NT2/D1 (cell line): ENCODE data around the gene UQCRHL.

ENCODE experiments used
- DNase-seq: peaks from one replicate; pipeline ENCODE4 v3.0.0-alpha.2; 2011; ENCODE audit warnings: low read depth, low spot score
- H3K27me3 ChIP-seq: 2 replicates; pipeline ENCODE4 v1.6.0; 2011; ENCODE audit warnings: mild to moderate bottlenecking; ENCODE audit not compliant: insufficient read length, insufficient read depth
- H3K36me3 ChIP-seq: 2 replicates; pipeline ENCODE4 v1.6.1; 2011; ENCODE audit warnings: mild to moderate bottlenecking, low read length, mixed read lengths; ENCODE audit not compliant: insufficient read depth, insufficient read length
- H3K4me1 ChIP-seq: 2 replicates; pipeline ENCODE4 v1.5.1; 2011; ENCODE audit not compliant: insufficient read depth, insufficient read length
- H3K4me3 ChIP-seq: 2 replicates; pipeline ENCODE4 v1.5.1; 2011; ENCODE audit warnings: low read depth; ENCODE audit not compliant: insufficient read length
- H3K9ac ChIP-seq: 2 replicates; pipeline ENCODE4 v1.6.0; 2011; ENCODE audit warnings: low read depth; ENCODE audit not compliant: insufficient read length
- H3K9me3 ChIP-seq: 2 replicates; pipeline ENCODE4 v1.5.1; 2011; ENCODE audit warnings: mild to moderate bottlenecking, low read length; ENCODE audit not compliant: insufficient read depth
- SUZ12 ChIP-seq: IDR thresholded peaks from 2 replicates; pipeline ENCODE4 v1.6.1; 2011; ENCODE audit not compliant: insufficient read length, insufficient read depth; ENCODE audit errors: extremely low read depth
- YY1 ChIP-seq: IDR thresholded peaks from 2 replicates; pipeline ENCODE4 v1.6.1; 2011; ENCODE audit not compliant: insufficient read length, insufficient read depth
- ZNF274 ChIP-seq: IDR thresholded peaks from 2 replicates; pipeline ENCODE4 v1.6.1; 2011; ENCODE audit warnings: mild to moderate bottlenecking, low read depth, low read length

The UQCRHL gene

GRCh38 chr1:15785683-15786082 lies 21.8 kb downstream of the UQCRHL start:
- Histone ChIP-seq H3K36me3 (peaks cover 33% of the 10 kb centered on the region), H3K9me3 (no peaks in the 10 kb centered on the region), H3K4me1 (no peaks in the 10 kb centered on the region), H3K4me3 (no peak overlapping the region), H3K9ac (no peak overlapping the region), H3K27me3 (no peaks in the 10 kb centered on the region)
- DNase-seq, result no peak
- TF ChIP-seq SUZ12, result no peak
- TF ChIP-seq YY1, result no peak
- TF ChIP-seq ZNF274, result no peak

GRCh38 chr1:15777909-15778707 lies 29.3 kb downstream of the UQCRHL start:
- Histone ChIP-seq H3K4me3 (no peak overlapping the region), H3K27me3 (no peaks in the 10 kb centered on the region), H3K9ac (no peak overlapping the region), H3K4me1 (no peaks in the 10 kb centered on the region), H3K9me3 (no peaks in the 10 kb centered on the region), H3K36me3 (peaks cover 52% of the 10 kb centered on the region)
- no peak for TF ChIP-seq YY1
- no peak for TF ChIP-seq SUZ12
- TF ChIP-seq ZNF274, result no peak
- DNase-seq, result no peak

DNA sequence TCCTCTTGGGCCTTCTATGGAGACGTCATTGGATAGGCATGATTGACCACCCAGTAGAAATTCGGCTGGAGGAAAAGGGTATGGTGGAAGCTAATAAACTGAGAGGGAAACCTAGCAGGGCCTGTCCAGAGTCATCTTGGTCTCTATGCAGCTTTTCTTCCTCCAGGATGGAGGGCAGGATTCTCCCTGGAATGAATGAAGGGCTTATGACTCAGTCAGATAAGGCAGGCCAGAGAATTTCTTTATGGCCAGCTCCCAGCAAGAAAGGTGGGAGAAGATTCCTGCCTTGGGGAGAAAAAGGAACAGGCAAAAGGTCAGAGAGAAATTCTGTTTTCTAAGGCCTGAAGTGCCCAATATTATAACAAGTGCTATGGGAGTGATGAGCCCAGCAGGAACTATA lies 31.7 kb downstream of the UQCRHL start:
- no peak for DNase-seq
- no peak for TF ChIP-seq ZNF274
- TF ChIP-seq YY1, result no peak
- no peak for TF ChIP-seq SUZ12
- H3K4me1 ChIP-seq, result peaks cover 5% of the 10 kb centered on the region
- H3K9me3 ChIP-seq, result no peaks in the 10 kb centered on the region
- no peaks in the 10 kb centered on the region for H3K27me3 ChIP-seq
- H3K9ac ChIP-seq, result no peak overlapping the region
- H3K36me3 ChIP-seq, result peaks cover 55% of the 10 kb centered on the region
- no peak overlapping the region for H3K4me3 ChIP-seq

DNA sequence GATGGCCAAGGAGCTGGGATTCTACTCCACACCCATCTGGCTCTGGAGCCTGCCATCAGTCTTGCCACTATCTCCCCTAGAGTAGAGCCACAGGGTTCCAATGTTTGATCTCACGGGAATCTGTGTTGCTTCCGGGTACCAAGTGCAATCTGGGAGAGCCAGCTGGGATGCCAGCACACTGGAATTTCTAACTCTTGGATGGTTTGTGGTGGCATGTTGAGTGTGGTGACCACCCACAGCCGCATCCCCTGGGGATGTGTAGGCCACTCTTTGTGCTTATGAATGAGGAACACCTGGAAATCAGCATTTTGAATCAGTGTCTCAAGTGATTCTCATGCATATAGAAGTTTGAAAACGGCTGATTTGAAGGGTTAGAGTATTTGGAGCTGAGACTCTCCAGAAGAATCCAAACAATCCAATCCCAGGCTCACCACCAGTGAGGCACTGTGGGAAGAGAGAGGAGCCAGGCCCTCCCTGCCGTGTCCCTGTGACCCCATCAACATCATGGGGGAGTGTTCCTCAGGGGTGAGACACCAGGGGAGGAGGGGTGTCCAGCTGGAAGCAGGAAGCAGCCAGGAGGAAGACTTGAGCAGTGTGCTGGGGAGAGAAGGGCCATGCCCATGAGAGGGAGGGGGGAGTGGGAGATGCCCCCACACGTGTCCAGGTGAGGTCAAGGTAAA lies 35.5 kb downstream of the UQCRHL start:
- DNase-seq, result no peak
- peaks cover 5% of the 10 kb centered on the region for H3K4me1 ChIP-seq
- no peaks in the 10 kb centered on the region for H3K9me3 ChIP-seq
- peaks cover 61% of the 10 kb centered on the region for H3K36me3 ChIP-seq
- no peak overlapping the region for H3K4me3 ChIP-seq
- no peak for TF ChIP-seq SUZ12
- no peak for TF ChIP-seq YY1
- H3K9ac ChIP-seq, result no peak overlapping the region
- no peaks in the 10 kb centered on the region for H3K27me3 ChIP-seq

DNA sequence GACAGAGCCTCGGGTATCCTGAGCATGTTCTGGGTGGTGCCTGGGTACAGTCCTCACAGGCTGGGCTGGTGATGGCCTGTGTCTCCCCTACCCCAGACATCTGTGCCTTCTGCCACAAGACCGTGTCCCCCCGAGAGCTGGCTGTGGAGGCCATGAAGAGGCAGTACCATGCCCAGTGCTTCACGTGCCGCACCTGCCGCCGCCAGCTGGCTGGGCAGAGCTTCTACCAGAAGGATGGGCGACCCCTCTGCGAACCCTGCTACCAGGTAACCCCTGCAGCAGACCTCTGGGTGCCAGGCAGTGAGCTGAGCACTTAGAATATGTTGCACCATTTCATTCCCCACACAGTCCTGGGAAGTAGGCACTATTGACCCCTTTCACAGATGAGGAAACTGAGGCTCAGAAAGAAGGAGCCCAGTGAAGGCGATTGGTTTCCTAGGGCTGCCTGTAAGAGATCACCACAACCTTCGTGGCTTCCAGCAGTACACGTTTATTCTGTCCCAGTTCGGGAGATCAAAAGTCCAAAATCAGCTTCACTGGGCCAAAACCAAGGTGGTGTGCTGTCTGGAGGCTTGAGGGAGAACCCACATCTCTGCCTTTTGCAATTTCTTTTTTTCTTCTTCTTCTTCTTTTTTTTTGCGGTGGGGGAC lies 37.0 kb downstream of the UQCRHL start:
- H3K4me1 ChIP-seq, result peaks cover 5% of the 10 kb centered on the region
- H3K9me3 ChIP-seq, result no peaks in the 10 kb centered on the region
- H3K4me3 ChIP-seq, result no peak overlapping the region
- TF ChIP-seq YY1, result no peak
- no peak for TF ChIP-seq ZNF274
- TF ChIP-seq SUZ12, result no peak
- no peak for DNase-seq
- H3K9ac ChIP-seq, result no peak overlapping the region
- peaks cover 60% of the 10 kb centered on the region for H3K36me3 ChIP-seq
- no peaks in the 10 kb centered on the region for H3K27me3 ChIP-seq

DNA sequence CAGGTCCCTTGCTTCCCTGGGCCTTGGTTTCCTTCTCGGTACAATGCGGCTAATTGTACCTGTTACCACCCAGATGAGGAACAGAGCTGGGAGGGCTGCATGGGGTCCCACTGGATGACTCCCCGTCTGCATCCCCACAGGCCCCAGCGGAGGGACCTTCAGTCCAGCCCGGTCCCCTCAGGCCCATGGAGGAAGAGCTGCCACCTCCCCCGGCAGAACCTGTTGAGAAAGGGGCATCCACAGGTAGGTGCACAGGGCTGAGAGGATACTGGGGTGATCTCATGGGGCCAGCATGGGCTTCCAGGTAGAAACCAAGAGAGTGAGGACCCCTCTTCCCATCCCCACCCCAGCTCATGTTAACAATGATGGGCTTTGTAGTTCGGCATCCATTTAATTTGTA lies 39.1 kb downstream of the UQCRHL start:
- no peak for DNase-seq
- Histone ChIP-seq H3K4me1 (peaks cover 14% of the 10 kb centered on the region), H3K4me3 (no peak overlapping the region), H3K9ac (no peak overlapping the region), H3K9me3 (no peaks in the 10 kb centered on the region), H3K36me3 (peaks cover 69% of the 10 kb centered on the region), H3K27me3 (no peaks in the 10 kb centered on the region)
- TF ChIP-seq ZNF274 (no peak), SUZ12 (no peak), YY1 (no peak)

GRCh38 chr1:15767941-15768340 lies 39.5 kb downstream of the UQCRHL start:
- Histone ChIP-seq H3K9me3 (no peaks in the 10 kb centered on the region), H3K36me3 (peaks cover 69% of the 10 kb centered on the region), H3K9ac (no peak overlapping the region), H3K27me3 (no peaks in the 10 kb centered on the region), H3K4me1 (peaks cover 14% of the 10 kb centered on the region), H3K4me3 (no peak overlapping the region)
- no peak for TF ChIP-seq SUZ12
- TF ChIP-seq ZNF274, result no peak
- no peak for TF ChIP-seq YY1
- no peak for DNase-seq
